ENCODE measurements around the gene SLC26A1.

DNA sequence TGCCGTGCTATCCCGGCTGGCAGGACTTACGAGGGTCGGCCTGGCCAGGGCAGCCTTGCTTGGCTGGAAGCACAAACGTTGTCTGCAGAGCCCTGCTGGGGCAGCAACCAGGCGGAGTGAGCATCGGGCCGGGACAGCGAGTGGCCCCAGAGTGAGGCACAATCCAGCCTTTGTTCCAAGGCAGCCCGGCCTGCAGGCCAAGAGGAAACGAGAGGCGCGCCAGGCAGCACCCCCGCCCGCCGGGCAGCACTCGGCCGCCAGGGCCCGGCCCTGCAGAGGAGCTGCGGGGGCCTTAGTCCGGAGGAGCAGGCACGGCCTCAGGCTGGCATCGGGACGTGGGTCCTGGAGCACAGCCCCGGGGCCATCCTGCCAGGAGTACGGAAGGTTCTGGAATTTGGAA, 42.3 kb upstream of the SLC26A1 start:
- TF ChIP-seq POLR2AphosphoS5 (IDR thresholded peaks at IDR 0.05; ENCODE audit: low read depth, low read length) (no peak), EZH2phosphoT487 (IDR thresholded peaks at IDR 0.05; ENCODE audit: borderline replicate concordance) (no peak), EZH2 (IDR thresholded peaks at IDR 0.05) (no peak), POLR2A (IDR thresholded peaks at IDR 0.05; ENCODE audit: borderline replicate concordance, extremely low read depth, insufficient read depth, insufficient read length) (no peak), SP1 (IDR thresholded peaks at IDR 0.05; ENCODE audit: low read depth) (no peak), ELF1 (IDR thresholded peaks at IDR 0.05; ENCODE audit: borderline replicate concordance, low read depth) (no peak), YY1 (IDR thresholded peaks at IDR 0.05; ENCODE audit: extremely low read depth, insufficient replicate concordance, low read depth, low read length) (no peak)
- TF ChIP-seq, protein P1, sequence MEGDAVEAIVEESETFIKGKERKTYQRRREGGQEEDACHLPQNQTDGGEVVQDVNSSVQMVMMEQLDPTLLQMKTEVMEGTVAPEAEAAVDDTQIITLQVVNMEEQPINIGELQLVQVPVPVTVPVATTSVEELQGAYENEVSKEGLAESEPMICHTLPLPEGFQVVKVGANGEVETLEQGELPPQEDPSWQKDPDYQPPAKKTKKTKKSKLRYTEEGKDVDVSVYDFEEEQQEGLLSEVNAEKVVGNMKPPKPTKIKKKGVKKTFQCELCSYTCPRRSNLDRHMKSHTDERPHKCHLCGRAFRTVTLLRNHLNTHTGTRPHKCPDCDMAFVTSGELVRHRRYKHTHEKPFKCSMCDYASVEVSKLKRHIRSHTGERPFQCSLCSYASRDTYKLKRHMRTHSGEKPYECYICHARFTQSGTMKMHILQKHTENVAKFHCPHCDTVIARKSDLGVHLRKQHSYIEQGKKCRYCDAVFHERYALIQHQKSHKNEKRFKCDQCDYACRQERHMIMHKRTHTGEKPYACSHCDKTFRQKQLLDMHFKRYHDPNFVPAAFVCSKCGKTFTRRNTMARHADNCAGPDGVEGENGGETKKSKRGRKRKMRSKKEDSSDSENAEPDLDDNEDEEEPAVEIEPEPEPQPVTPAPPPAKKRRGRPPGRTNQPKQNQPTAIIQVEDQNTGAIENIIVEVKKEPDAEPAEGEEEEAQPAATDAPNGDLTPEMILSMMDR (IDR thresholded peaks at IDR 0.05 in 2 of 3, conservative IDR thresholded peaks at IDR 0.05 in 1 of 3; ENCODE audit: borderline replicate concordance in 1 of 3, insufficient read depth in 1 of 3, low read depth in 2 of 3, low read length in 2 of 3), result no peak
- TF ChIP-seq, protein P2, sequence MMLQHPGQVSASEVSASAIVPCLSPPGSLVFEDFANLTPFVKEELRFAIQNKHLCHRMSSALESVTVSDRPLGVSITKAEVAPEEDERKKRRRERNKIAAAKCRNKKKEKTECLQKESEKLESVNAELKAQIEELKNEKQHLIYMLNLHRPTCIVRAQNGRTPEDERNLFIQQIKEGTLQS (IDR thresholded peaks at IDR 0.05), result no peak
